A673 (cell line): ENCODE data around the gene TTC33. TPM values are rescaled to one million over a fixed set of nuclear protein-coding genes. Genes with fewer than 3 reads are reported as not detected.

ENCODE experiments used
- BruUV-seq: library from RNA; stranded (reverse); fragments of 400-500 nt; replicated peaks from 2 replicates; lab custom pipeline; 2021; lab: Mats Ljungman, UMichigan
- CTCF ChIA-PET: fragments of 300-600 bp; sonication (Branson Sonifier 250); formaldehyde crosslinking; loops from one replicate; lab custom pipeline; 2022; ENCODE audit warnings: antibody characterized with exemption; lab: Charles Lee
- POLR2A ChIA-PET: fragments of 300-600 bp; sonication (Branson Sonifier 250); formaldehyde crosslinking; loops from one replicate; lab custom pipeline; 2022; ENCODE audit warnings: antibody characterized with exemption; ENCODE audit not compliant: low non-redundant PET; lab: Charles Lee
- DNase-seq: peaks from one replicate; pipeline ENCODE4 v3.0.0-alpha.2; 2015; ENCODE audit warnings: low spot score
- H3K27ac ChIP-seq: fragments of 200-600 bp; sonication (generic); 2 replicates; pipeline ENCODE4 v1.5.1; 2016; ENCODE audit warnings: mixed run types, low read depth, mild to moderate bottlenecking, mixed read lengths, antibody characterized with exemption, low read length; ENCODE audit not compliant: poor library complexity, severe bottlenecking
- H3K27me3 ChIP-seq: fragments of 200-600 bp; sonication (generic); replicated peaks from 2 replicates; pipeline ENCODE4 v1.6.1; 2017; ENCODE audit warnings: mixed run types, low read depth, mild to moderate bottlenecking, mixed read lengths, antibody characterized with exemption, low read length; ENCODE audit not compliant: insufficient read depth, poor library complexity
- H3K36me3 ChIP-seq: fragments of 200-600 bp; sonication (generic); 2 replicates; pipeline ENCODE4 v1.6.1; 2016; ENCODE audit warnings: mixed run types, mild to moderate bottlenecking, mixed read lengths, antibody characterized with exemption, low read length; ENCODE audit not compliant: insufficient read depth, poor library complexity, severe bottlenecking
- H3K4me1 ChIP-seq: fragments of 200-600 bp; sonication (generic); 2 replicates; pipeline ENCODE4 v1.6.1; 2017; ENCODE audit warnings: mixed run types, mild to moderate bottlenecking, mixed read lengths, antibody characterized with exemption, low read length; ENCODE audit not compliant: insufficient read depth, poor library complexity, severe bottlenecking
- H3K4me3 ChIP-seq: fragments of 200-600 bp; sonication (generic); 2 replicates; pipeline ENCODE4 v1.5.1; 2016; ENCODE audit warnings: low read depth, mixed run types, mild to moderate bottlenecking, mixed read lengths, low read length; ENCODE audit not compliant: poor library complexity, severe bottlenecking
- H3K9me3 ChIP-seq: fragments of 200-600 bp; sonication (generic); 2 replicates; pipeline ENCODE4 v1.6.1; 2016; ENCODE audit warnings: mixed run types, low read depth, mild to moderate bottlenecking, mixed read lengths, antibody characterized with exemption, low read length; ENCODE audit not compliant: poor library complexity, severe bottlenecking
- CTCF ChIP-seq: fragments of 300-800, 200-600 bp; sonication (generic); conservative IDR thresholded peaks from 2 replicates; pipeline ENCODE4 v1.5.1; 2017; ENCODE audit warnings: low read depth, mild to moderate bottlenecking, antibody characterized with exemption, low read length, moderate library complexity, mixed read lengths
- EZH2 ChIP-seq: fragments of 200-600 bp; sonication (generic); IDR thresholded peaks from 2 replicates; pipeline ENCODE4 v1.6.1; 2017; ENCODE audit warnings: borderline replicate concordance, low read depth, mild to moderate bottlenecking, mixed read lengths, antibody characterized with exemption, low read length; ENCODE audit not compliant: poor library complexity, severe bottlenecking
- intact Hi-C: fragments of 100-400 bp; cut with micrococcal nuclease; formaldehyde crosslinking; loops from one replicate; pipeline ENCODE4 v1.10.0; 2022; ENCODE audit not compliant: unreplicated experiment
- total RNA-seq: library from RNA; stranded (reverse); gene quantifications from 2 replicates; pipeline ENCODE4 v1.2.3, GENCODE V29; 2021

Gene TTC33
- total RNA-seq, 1 experiment from 2014 or later, result 17.0 TPM

GRCh38 chr5:40667161-40667663 is 88.5 kb downstream of the TTC33 start:
- no peaks in the 10 kb centered on the region for H3K4me1 ChIP-seq
- no TSS peak for BruUV-seq
- CTCF ChIA-PET, result no interaction called here
- POLR2A ChIA-PET, result no interaction called here
- no peak overlapping the region for H3K4me3 ChIP-seq
- DNase-seq, result no peak
- TF ChIP-seq EZH2 (no peak), CTCF (no peak)
- intact Hi-C loops, result no loop called here
- H3K27me3 ChIP-seq, result no peaks in the 10 kb centered on the region
- no peaks in the 10 kb centered on the region for H3K36me3 ChIP-seq
- no peaks in the 10 kb centered on the region for H3K9me3 ChIP-seq
- no peak overlapping the region for H3K27ac ChIP-seq

GRCh38 chr5:40666657-40667056 is 89.1 kb downstream of the TTC33 start:
- Histone ChIP-seq H3K4me1 (no peaks in the 10 kb centered on the region), H3K27ac (no peak overlapping the region), H3K27me3 (no peaks in the 10 kb centered on the region), H3K9me3 (no peaks in the 10 kb centered on the region), H3K36me3 (no peaks in the 10 kb centered on the region), H3K4me3 (no peak overlapping the region)
- ChIA-PET CTCF (no interaction called here), POLR2A (no interaction called here)
- intact Hi-C loops, result no loop called here
- DNase-seq, result no peak
- no TSS peak for BruUV-seq
- TF ChIP-seq EZH2 (no peak), CTCF (no peak)

GRCh38 chr5:40665635-40666298 is 90.0 kb downstream of the TTC33 start:
- Histone ChIP-seq H3K4me1 (no peaks in the 10 kb centered on the region), H3K27me3 (no peaks in the 10 kb centered on the region), H3K27ac (no peak overlapping the region), H3K9me3 (no peaks in the 10 kb centered on the region), H3K36me3 (no peaks in the 10 kb centered on the region), H3K4me3 (no peak overlapping the region)
- intact Hi-C loops, result no loop called here
- CTCF ChIA-PET, result no interaction called here
- no peak for DNase-seq
- POLR2A ChIA-PET, result no interaction called here
- BruUV-seq, result no TSS peak
- no peak for TF ChIP-seq EZH2
- no peak for TF ChIP-seq CTCF
